PC-9 (cell line): ENCODE data around the gene DOCK1.

Experiments
- EZH2 ChIP-seq: fragments of 200-600 bp; sonication (generic); IDR thresholded peaks from 2 replicates; pipeline ENCODE4 v1.8.0; 2017; ENCODE audit warnings: antibody characterized with exemption, low read depth
- TF ChIP-seq, protein P1 (sequence below): fragments of 200-600 bp; sonication (generic); conservative IDR thresholded peaks from 2 replicates; pipeline ENCODE4 v1.6.1; 2017; ENCODE audit warnings: mixed run types, antibody characterized with exemption, mild to moderate bottlenecking, moderate library complexity

DNA sequence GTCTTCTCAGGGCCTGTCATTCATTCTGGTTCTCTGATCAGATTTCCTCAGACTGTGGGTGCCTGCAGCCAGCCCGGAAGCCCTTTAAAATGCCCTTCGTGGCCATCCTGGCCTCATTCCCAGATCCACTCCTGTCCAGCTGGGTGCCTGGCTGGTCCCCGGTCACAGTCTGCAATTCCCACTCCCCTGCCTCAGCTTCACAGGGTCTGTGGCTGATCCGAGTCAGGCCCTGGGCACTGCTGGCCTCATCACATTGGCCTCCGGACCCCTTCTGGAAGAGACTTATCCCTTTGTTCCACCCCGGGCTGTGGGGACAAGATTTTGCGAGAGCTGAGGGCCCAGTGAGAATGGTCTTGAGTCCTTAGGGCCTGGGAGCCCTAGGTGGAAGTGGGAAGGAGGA, 12.1 kb downstream of the DOCK1 start:
- TF ChIP-seq EZH2 = no peak
- TF ChIP-seq, protein P1, sequence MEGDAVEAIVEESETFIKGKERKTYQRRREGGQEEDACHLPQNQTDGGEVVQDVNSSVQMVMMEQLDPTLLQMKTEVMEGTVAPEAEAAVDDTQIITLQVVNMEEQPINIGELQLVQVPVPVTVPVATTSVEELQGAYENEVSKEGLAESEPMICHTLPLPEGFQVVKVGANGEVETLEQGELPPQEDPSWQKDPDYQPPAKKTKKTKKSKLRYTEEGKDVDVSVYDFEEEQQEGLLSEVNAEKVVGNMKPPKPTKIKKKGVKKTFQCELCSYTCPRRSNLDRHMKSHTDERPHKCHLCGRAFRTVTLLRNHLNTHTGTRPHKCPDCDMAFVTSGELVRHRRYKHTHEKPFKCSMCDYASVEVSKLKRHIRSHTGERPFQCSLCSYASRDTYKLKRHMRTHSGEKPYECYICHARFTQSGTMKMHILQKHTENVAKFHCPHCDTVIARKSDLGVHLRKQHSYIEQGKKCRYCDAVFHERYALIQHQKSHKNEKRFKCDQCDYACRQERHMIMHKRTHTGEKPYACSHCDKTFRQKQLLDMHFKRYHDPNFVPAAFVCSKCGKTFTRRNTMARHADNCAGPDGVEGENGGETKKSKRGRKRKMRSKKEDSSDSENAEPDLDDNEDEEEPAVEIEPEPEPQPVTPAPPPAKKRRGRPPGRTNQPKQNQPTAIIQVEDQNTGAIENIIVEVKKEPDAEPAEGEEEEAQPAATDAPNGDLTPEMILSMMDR = no peak
